HG03432 (cell line): ENCODE data around the gene MICOS13.

Experiments
- ATAC-seq: cut with Tn5 transposase; IDR thresholded peaks from one replicate; pipeline ENCODE4 v1.9.1; 2021; ENCODE audit warnings: mild to moderate bottlenecking, moderate library complexity; ENCODE audit not compliant: unreplicated experiment

Gene MICOS13

DNA sequence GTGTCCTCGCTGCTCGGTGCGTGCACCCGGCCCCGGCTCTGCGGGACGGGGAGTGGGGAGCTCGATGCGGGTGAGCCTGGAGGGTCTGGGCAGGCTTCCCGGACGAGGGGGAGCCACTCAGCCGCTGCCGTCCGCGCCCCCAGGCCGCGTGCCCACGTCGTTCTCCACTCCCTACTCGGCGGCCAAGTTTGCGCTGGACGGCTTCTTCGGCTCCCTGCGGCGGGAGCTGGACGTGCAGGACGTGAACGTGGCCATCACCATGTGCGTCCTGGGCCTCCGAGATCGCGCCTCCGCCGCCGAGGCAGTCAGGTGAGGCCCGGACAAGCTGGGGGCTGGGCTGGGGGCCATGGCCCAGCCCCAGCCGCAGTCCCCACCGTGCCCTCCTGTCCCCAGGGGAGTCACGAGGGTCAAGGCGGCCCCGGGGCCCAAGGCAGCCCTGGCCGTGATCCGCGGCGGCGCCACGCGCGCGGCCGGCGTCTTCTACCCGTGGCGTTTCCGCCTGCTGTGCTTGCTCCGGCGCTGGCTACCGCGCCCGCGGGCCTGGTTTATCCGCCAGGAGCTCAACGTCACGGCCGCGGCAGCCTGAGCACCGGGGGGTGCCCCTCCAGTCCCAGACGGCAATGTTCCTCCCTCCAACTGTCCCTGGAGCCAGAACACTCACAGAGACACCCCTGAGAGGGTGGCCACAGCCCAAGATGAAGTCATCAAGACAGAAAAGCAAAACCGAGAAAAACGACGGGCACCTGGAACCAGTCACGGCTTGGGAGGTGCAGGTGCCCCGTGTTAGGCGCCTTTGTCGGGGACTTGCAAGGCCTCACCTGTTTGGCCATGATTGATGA, 7.3 kb upstream of the MICOS13 start:
- no peak for ATAC-seq

GRCh38 chr19:5686647-5687359, 6.5 kb upstream of the MICOS13 start:
- ATAC-seq: peak; percentile 51

DNA sequence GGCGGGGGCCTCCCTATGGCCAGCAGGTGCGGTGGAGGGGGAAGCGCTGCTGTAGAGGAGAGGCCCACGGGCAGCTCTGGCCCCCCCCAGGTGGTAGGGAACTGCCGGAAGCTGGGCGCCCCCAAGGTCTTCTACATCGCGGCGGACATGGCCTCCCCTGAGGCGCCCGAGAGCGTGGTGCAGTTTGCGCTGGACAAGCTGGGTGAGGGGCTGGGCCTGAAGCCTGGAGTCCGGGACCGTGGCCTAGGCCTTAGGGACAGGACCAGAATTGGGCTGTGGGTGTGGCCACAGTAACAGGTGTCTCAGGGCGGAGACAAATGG, 6.0 kb upstream of the MICOS13 start:
- ATAC-seq: no peak

- no peak for ATAC-seq
These were observed 4.5 kb upstream of the MICOS13 start for GRCh38 chr19:5684694-5685430.

GRCh38 chr19:5683177-5683886, 3.0 kb upstream of the MICOS13 start:
- no peak for ATAC-seq

GRCh38 chr19:5682107-5682482, 1.8 kb upstream of the MICOS13 start:
- no peak for ATAC-seq

DNA sequence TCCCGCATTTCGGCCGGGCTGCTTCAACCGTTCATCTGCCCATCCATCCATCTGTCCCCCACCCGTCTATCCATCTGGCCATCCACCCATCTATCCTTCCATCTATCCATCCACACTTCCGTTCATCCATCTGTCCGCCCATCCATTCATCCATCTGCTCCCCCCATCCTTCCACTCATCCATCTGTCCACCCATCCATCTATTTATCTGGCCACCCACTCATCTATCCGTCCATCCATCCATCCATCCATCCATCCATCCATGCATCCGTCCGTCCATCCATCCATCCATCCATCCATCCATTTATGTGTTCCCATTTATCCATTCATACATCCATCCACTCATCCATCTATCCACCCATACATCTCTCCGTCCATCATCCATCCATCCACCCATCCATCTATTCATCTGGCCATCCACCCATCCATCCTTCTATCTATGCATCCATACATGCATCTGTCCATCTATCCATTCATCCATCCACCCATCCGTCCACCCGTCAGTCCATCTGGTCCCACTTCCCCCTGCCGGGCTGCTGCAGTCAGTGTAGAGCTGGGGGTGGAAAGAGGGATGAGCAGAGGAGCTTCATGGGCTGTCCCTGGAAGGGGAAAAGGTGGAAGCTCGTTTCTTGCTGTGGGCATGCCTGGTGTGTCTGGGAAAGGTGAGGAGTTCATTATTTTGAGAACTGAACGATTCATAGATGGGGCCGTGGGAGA, 1.2 kb upstream of the MICOS13 start:
- ATAC-seq: no peak

DNA sequence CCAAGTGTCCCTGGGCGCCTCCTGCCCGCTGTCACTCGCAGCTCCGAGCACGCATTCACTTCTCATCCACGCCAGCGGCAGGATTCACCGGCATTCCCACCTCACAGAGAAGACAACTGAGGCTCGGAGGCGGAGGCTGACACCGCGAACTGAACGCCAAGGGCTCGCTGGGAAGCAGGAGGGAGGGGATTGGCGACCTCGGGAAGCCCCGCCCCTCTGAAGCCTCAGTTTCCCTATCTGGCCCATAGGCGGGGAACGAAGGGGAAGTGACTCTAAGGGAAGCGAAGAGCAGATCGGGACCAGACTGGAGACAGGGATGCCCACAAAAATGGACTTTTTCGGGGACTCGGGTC, 256 bp downstream of the MICOS13 start:
- ATAC-seq: peak; percentile 0

DNA sequence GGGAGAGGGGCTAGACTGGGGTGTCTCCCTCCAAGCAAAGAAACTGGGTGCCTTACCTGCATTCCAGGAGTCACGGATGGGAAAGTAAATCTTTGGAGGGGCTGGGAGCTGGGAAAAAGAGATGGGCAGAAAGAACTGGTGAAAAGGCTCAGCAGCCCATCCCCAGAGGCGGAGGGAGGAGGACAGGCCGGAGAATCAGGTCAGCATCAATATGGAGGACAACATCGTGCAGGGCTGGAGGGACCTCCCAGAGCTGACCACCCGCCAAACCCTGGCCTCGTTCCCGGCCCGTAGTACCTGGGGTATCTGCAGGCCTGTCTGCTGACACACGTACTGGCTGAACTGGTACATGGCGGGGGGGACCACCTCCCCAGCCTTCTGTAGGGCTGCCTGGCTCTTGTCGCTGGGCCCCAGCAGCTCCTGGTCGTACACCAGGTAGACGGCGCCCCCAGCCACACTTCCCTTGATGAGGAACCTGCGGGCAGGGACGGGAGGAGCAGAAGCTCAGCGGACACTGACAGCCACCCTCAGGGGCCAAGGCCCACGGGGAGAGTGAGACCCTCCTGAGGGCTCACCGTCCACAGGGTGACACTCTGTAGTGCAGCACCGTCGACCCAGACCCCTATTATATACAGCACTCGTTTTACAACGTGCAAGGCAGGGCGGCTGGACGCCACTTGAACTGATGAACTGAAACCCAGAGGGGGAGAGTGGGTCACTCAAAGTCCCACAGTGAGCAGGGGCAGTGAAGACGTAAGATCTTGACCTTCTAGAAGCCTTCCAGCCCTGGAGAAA, 830 bp downstream of the MICOS13 start:
- no peak for ATAC-seq

DNA sequence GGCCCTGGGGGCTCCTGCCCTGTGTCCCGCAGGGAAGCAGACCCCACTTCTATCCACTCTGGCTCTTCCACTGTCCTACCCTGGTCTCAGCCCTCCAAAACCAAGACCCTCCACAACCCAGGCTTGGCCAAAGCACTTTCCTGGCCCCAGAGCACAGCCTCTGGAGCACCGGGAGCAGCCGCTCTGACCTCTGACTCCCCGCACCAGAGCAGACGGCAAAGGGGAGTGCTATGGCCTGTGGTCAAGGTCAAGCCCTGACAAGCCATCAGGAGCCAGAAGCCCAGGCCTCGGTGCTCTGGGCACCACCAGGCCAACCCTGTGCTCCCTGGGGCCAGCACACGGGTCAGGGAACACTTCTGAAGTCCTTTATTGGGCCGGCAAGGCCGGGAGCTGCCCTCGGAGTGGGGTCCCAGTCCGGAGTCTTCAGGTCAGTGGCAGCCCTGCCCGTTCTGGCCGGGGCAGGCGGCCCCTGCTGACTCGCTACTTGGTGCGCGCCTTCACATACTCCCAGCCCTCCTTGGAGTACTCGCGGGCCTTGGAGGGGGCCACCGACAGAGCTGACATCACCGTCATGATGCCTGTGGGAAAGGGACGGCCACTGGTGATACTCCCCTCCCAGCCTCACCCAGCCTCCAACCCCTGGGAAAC, 2.1 kb downstream of the MICOS13 start:
- no peak for ATAC-seq

GRCh38 chr19:5677580-5677979, 2.7 kb downstream of the MICOS13 start:
- ATAC-seq: no peak

DNA sequence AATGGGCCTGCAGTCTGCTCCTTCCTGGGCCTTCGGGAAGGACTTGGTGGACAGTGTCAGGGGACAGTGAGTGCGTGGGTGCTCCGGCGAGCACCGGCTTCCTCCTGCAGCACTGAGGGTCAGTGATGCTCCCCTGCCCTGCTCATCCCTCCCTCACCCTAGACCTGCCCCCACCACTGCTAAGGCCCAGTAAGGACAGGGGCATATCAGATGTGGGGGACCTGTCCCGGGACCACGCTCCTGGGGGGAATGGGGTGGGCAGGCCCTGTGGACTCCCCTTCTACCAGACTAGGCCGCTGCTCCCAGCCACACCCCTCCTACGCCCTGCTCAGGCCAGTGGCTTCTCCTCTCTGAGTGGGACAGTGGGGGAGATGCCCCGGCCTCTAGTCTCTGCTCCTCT, 3.2 kb downstream of the MICOS13 start:
- no peak for ATAC-seq

- ATAC-seq: no peak
These were observed 3.6 kb downstream of the MICOS13 start for GRCh38 chr19:5676772-5677105.

- no peak for ATAC-seq
These were observed 4.1 kb downstream of the MICOS13 start for GRCh38 chr19:5676105-5676771.

DNA sequence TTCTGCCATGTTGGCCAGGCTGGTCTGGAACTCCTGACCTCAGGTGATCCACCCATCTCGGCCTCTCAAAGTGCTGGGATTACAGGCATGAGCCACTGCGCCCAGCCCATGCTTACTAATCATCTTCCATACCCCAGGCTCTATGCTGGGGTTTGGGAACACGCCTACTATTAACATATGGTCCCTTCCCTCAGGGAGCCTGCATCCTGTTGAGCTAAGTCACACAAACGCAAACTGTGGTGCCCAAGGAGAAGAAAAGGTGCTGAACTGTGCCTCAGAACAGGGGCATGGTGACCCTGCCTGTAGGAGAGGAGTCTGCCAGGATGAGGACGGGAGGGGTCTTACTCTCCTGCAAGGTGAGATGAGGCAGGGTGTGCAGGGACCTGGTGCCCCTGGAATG, 5.6 kb downstream of the MICOS13 start:
- ATAC-seq: no peak

- ATAC-seq: no peak
These were observed 6.6 kb downstream of the MICOS13 start for GRCh38 chr19:5673752-5674151.

DNA sequence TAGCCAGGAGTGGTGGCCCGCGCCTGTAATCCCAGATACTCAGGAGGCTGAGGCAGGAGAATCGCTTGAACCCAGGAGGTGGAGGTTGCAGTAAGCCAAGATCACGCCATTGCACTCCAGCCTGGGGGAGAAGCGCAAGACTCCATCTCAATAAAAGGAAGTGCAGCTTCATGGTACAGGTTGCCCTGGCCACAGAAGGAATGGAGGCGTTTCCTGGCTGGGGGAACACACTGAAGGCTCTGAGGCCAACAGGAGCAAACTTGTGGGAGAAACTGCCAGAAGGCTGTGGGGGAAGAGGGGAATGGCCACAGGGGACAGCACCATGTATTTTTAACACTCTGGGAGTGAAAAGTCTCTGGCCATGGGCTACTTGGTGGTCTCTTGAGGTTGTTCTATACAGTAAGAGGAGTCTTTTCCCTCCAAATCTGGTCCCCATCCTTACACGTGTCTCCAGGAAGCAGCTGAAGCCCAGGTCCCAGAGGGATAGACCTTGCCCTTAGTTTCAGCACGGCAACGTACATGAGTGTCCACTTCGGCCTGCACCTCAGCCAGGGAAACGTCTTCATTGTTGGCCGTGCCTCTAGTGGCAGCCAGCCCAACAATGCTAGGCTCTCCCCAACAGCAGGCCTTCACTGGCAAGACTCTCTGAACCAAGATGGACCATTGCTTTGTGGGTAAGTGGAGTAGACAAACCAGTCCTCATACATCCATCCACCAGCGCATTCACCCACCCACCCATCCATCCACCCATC, 7.4 kb downstream of the MICOS13 start:
- ATAC-seq: no peak

- ATAC-seq: no peak
These were observed 8.7 kb downstream of the MICOS13 start for GRCh38 chr19:5671600-5671999.
